Kasumi-1 (cell line): ENCODE results near the gene AP1S2.

Source experiments
- DNase-seq, 2 experiments: peaks; one replicate each; lab custom pipeline; 2025; lab: John Stamatoyannopoulos, UW

The AP1S2 gene

GRCh38 chrX:15812192-15812938, 42.2 kb downstream of the AP1S2 start:
- DNase-seq: no peak

GRCh38 chrX:15808254-15808653, 46.4 kb downstream of the AP1S2 start:
- no peak for DNase-seq

DNA sequence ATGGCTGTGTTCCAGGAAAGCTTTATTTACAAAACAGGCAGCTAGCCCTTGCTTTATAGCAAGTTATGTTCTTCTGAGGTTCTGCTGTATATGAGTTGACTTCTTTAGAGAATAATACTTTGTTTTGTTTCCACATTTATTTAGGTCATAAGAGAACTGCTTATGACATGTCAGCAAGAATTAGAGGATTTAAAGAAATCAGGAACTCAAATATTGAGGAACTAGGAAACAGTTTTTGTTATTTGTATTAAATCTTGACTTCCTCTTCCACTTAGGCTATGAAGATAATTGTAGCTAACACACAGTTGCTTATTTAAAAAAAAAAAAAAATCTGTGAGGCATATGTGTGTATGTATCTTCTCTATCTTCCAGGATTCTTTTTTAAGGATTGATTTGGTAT, 50.0 kb downstream of the AP1S2 start:
- DNase-seq: peak; percentile 0 to 21

- no peak for DNase-seq
Measured at GRCh38 chrX:15797707-15798106, 56.9 kb downstream of the AP1S2 start.

DNA sequence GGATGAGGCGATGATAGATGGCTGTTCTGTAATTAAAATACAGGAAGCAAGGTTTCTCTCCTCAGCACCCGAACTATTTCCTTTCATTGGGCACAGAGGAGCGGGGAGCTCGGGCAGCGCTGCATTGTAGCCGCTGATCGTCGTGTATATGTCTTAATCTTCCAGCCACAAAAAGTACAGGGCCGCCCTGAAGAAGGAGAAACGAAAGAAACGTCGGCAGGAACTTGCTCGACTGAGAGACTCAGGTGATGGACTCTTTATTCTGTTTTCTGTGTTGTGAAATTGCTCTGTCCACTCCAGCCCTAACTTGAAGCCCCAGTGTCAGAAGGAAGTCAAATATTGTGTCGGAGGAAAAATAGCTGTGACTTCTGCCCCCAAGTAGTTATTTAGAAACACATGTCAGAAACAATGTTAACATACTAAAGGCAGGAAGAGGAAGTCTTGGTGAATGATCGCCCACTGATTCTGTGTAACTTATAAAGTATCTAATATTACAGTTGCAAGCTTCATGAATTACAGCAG, 63.8 kb downstream of the AP1S2 start:
- DNase-seq: peak in 1 of 2 experiments; percentile 25

- peak; percentile 59 to 63 for DNase-seq
Measured at GRCh38 chrX:15789979-15790768, 64.4 kb downstream of the AP1S2 start, which contains the start of gene ZRSR2. Gene ZRSR2 (plus strand): TSS chrX:15790484. CDS start chrX:15790496, 12 bp downstream.

DNA sequence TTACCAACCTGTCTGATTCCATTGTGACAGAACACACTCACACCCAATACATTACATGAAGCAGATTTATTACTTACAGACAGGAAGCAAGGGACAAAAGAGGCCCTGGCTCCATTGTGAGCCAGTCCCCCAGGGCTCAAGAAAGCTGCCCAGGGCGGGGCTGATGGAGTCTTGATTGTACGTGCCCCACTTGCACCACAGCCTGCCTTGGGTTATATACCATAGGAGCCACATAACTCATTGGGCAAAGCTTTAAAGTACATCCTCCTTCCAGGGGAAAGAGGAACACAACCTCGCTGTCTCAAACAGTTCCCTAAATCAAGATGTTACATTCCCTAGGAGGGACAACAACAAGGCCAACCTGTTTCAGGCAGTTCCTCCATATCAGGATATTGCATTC, 67.7 kb downstream of the AP1S2 start:
- no peak for DNase-seq

GRCh38 chrX:15785176-15785750, 69.3 kb downstream of the AP1S2 start:
- no peak for DNase-seq

- no peak for DNase-seq
Measured at GRCh38 chrX:15781961-15782699, 72.5 kb downstream of the AP1S2 start.
